AG04450 (cell line): Measurements from ENCODE around the gene ABCC10. TPM values are rescaled to one million over a fixed set of nuclear protein-coding genes. Genes with fewer than 3 reads are reported as not detected.

Experiments used
- CTCF ChIA-PET: fragments of 300-600, 350-600 bp; formaldehyde crosslinking; extraction: SDS; loops from one replicate; lab custom pipeline; 2022; ENCODE audit warnings: antibody characterized with exemption, inconsistent platforms; lab: Charles Lee
- POLR2A ChIA-PET: fragments of 350-600 bp; formaldehyde crosslinking; extraction: SDS; loops from one replicate; lab custom pipeline; 2021; ENCODE audit warnings: antibody characterized with exemption, inconsistent platforms; lab: Yijun Ruan, JAX
- DNase-seq: peaks from one replicate; pipeline ENCODE4 v3.0.0-alpha.2; 2011; ENCODE audit warnings: low read depth, low spot score
- H3K27ac ChIP-seq: one replicate; pipeline ENCODE4 v1.5.1; 2012; ENCODE audit warnings: low read depth, low read length, control low read depth
- H3K27me3 ChIP-seq: one replicate; pipeline ENCODE4 v1.6.0; 2012; ENCODE audit warnings: low read length; ENCODE audit not compliant: control insufficient read depth, insufficient read depth
- H3K4me3 ChIP-seq: 2 replicates; pipeline ENCODE4 v1.5.1; 2011; ENCODE audit warnings: mild to moderate bottlenecking, low read depth, low read length, control low read depth
- H3K9me3 ChIP-seq: 2 replicates; pipeline ENCODE4 v1.5.1; 2012; ENCODE audit warnings: low read length; ENCODE audit not compliant: control insufficient read depth, insufficient read depth
- CTCF ChIP-seq: IDR thresholded peaks from 2 replicates; pipeline ENCODE4 v1.5.1; 2011; ENCODE audit warnings: low read depth, low read length, control low read depth, inconsistent platforms
- polyA plus RNA-seq: library from polyadenylated mRNA; depleted of rRNA; stranded (reverse); fragments of >200 nt; gene quantifications from 2 replicates; pipeline ENCODE4 v1.2.3, GENCODE V29; 2011

ABCC10 gene
- polyA plus RNA-seq, 1 experiment, result 12.0 TPM

GRCh38 chr6:43435682-43436437 lies 8.5 kb downstream of the ABCC10 start:
- no peak for DNase-seq
- ChIA-PET POLR2A (no interaction called here), CTCF (interaction anchor here (1.2 to 1.9 kb wide), 3 partner anchors 20 to 71 kb away, joined by 3 to 7 read pairs (median 5); no protein-coding TSS in a partner anchor)
- Histone ChIP-seq H3K27ac (peak overlapping the region; percentile 73), H3K27me3 (no peaks in the 10 kb centered on the region), H3K9me3 (no peaks in the 10 kb centered on the region), H3K4me3 (no peak overlapping the region)
- no peak for TF ChIP-seq CTCF

- Histone ChIP-seq H3K27ac (peak overlapping the region; percentile 73), H3K9me3 (no peaks in the 10 kb centered on the region), H3K4me3 (no peak overlapping the region), H3K27me3 (no peaks in the 10 kb centered on the region)
- DNase-seq, result peak; percentile 10
- ChIA-PET POLR2A (interaction anchor here (0.6 to 0.9 kb wide), 4 partner anchors 9 to 81 kb away, joined by 4 to 5 read pairs (median 4); partner anchors contain the start of gene ABCC10), CTCF (interaction anchor here (0.6 to 1.9 kb wide), 5 partner anchors 10 to 70 kb away, joined by 3 to 7 read pairs (median 4); partner anchors contain the start of gene ABCC10)
- no peak for TF ChIP-seq CTCF
Observed at GRCh38 chr6:43436577-43437282, 9.4 kb downstream of the ABCC10 start.

GRCh38 chr6:43437700-43438099 lies 10.4 kb downstream of the ABCC10 start:
- no peaks in the 10 kb centered on the region for H3K9me3 ChIP-seq
- no peak overlapping the region for H3K4me3 ChIP-seq
- no peak overlapping the region for H3K27ac ChIP-seq
- no peak for DNase-seq
- H3K27me3 ChIP-seq, result no peaks in the 10 kb centered on the region
- TF ChIP-seq CTCF, result no peak
- POLR2A ChIA-PET, result interaction anchor here (0.9 kb wide), 1 partner anchor 54 kb away, joined by 4 read pairs; no protein-coding TSS in a partner anchor
- CTCF ChIA-PET, result interaction anchor here (1.0 to 1.9 kb wide), 3 partner anchors 11 to 70 kb away, joined by 4 to 9 read pairs (median 7); partner anchors contain the start of gene ABCC10

GRCh38 chr6:43442935-43443334 lies 15.6 kb downstream of the ABCC10 start:
- H3K9me3 ChIP-seq, result no peaks in the 10 kb centered on the region
- ChIA-PET CTCF (no interaction called here), POLR2A (no interaction called here)
- no peak for DNase-seq
- no peak overlapping the region for H3K4me3 ChIP-seq
- no peaks in the 10 kb centered on the region for H3K27me3 ChIP-seq
- TF ChIP-seq CTCF, result no peak
- H3K27ac ChIP-seq, result no peak overlapping the region
